HepG2 (cell line): ENCODE results near the gene NOC4L. TPM values are rescaled to one million over a fixed set of nuclear protein-coding genes. Genes with fewer than 3 reads are reported as not detected.

Experiments
- ATAC-seq: fragments of 200-7000 bp; cut with Tn5 transposase; 3 replicates; pipeline ENCODE4 v1.9.1; 2020; ENCODE audit warnings: mild to moderate bottlenecking, moderate library complexity
- BruUV-seq: library from RNA; stranded (reverse); fragments of 400-500 nt; replicated peaks from 2 replicates; lab custom pipeline; 2021; lab: Mats Ljungman, UMichigan
- CTCF ChIA-PET: fragments of 300-600 bp; formaldehyde crosslinking; extraction: SDS; loops from one replicate; lab custom pipeline; 2021; ENCODE audit warnings: low total read pairs, inconsistent platforms, low intra/inter-chr PET ratio; lab: Yijun Ruan, JAX
- POLR2A ChIA-PET: fragments of 350-600 bp; sonication (Branson Sonifier 250); formaldehyde crosslinking; loops from one replicate; lab custom pipeline; 2020; ENCODE audit warnings: antibody characterized with exemption, inconsistent platforms; lab: Yijun Ruan, JAX
- DNase-seq: peaks from one replicate; pipeline ENCODE4 v3.0.0-alpha.2; 2015; ENCODE audit warnings: low spot score
- FAIRE-seq: peaks from 3 replicates; lab custom pipeline; 2011; peaks lifted over from hg19 to GRCh38; lab: Jason Lieb, UNC
- H2AFZ ChIP-seq: one replicate; pipeline ENCODE4 v1.6.1; 2011; ENCODE audit warnings: low read length, inconsistent platforms
- H3K27ac ChIP-seq: fragments of 300-600 bp; 3 replicates; pipeline ENCODE4 v1.8.0; 2011; ENCODE audit warnings: mixed run types, mild to moderate bottlenecking, mixed read lengths, low read length, inconsistent platforms; ENCODE audit not compliant: insufficient read depth; ENCODE audit errors: extremely low read length
- H3K27me3 ChIP-seq, 2 experiments: fragments of 200-600 bp in 1 of 2; 2 replicates in 1 of 2; 3 replicates in 1 of 2; pipeline versions ENCODE4 v1.6.0 to v1.8.0; 2011; ENCODE audit warnings: low read length in 2 of 2, mild to moderate bottlenecking in 2 of 2, moderate library complexity in 2 of 2, inconsistent platforms in 1 of 2; ENCODE audit not compliant: insufficient read depth in 2 of 2, control insufficient read depth in 1 of 2
- H3K36me3 ChIP-seq, 2 experiments: fragments of 200-600 bp in 1 of 2; replicated peaks in 1 of 2; 2 replicates in 1 of 2; 3 replicates in 1 of 2; pipeline versions ENCODE4 v1.5.1 to v1.8.0; 2011; ENCODE audit warnings: low read length in 2 of 2, inconsistent platforms in 1 of 2; ENCODE audit not compliant: insufficient read depth in 2 of 2, control insufficient read depth in 1 of 2
- H3K4me1 ChIP-seq: 2 replicates; pipeline ENCODE4 v1.5.1; 2012; ENCODE audit warnings: low read length, inconsistent platforms; ENCODE audit not compliant: insufficient read depth
- H3K4me2 ChIP-seq: 2 replicates; pipeline ENCODE4 v1.6.0; 2011; ENCODE audit warnings: low read depth, low read length, inconsistent platforms
- H3K4me3 ChIP-seq, 3 experiments: fragments of 200-600 bp in 1 of 3; sonication (generic), shearing (Covaris generic) in 1 of 3; replicated peaks in 1 of 3; 2 replicates each; pipeline ENCODE4 v1.5.1; 2011 to 2016; ENCODE audit warnings: low read length in 3 of 3, inconsistent platforms in 2 of 3, low read depth in 2 of 3, mild to moderate bottlenecking in 2 of 3, control low read depth in 1 of 3, mixed read lengths in 1 of 3; ENCODE audit not compliant: insufficient read depth in 1 of 3
- H3K79me2 ChIP-seq: one replicate; pipeline ENCODE4 v1.6.1; 2011; ENCODE audit warnings: low read length, inconsistent platforms; ENCODE audit not compliant: insufficient read depth
- H3K9ac ChIP-seq: 2 replicates; pipeline ENCODE4 v1.6.0; 2011; ENCODE audit warnings: mild to moderate bottlenecking, low read depth, low read length, inconsistent platforms; ENCODE audit not compliant: insufficient read depth
- H3K9me3 ChIP-seq: 2 replicates; pipeline ENCODE4 v1.5.1; 2012; ENCODE audit warnings: mild to moderate bottlenecking, low read length
- H4K20me1 ChIP-seq: 2 replicates; pipeline ENCODE4 v1.6.0; 2011; ENCODE audit warnings: inconsistent platforms, mild to moderate bottlenecking, low read length, moderate library complexity; ENCODE audit not compliant: insufficient read depth
- AFF4 ChIP-seq: sonication (generic); formaldehyde crosslinking; IDR thresholded peaks from 2 replicates; pipeline ENCODE4 v1.4.0; 2020; ENCODE audit warnings: missing genetic modification reagents
- ATRX ChIP-seq: sonication (generic); formaldehyde crosslinking; IDR thresholded peaks from 2 replicates; pipeline ENCODE4 v1.4.0; 2020; ENCODE audit warnings: missing genetic modification reagents, borderline replicate concordance
- SP2 ChIP-seq: sonication (generic); formaldehyde crosslinking; IDR thresholded peaks from 2 replicates; pipeline ENCODE4 v1.5.1; 2020; ENCODE audit warnings: mild to moderate bottlenecking, missing genetic modification reagents
- ZFP41 ChIP-seq: sonication (generic); formaldehyde crosslinking; IDR thresholded peaks from 2 replicates; pipeline ENCODE4 v1.4.0; 2020; ENCODE audit warnings: mild to moderate bottlenecking, missing genetic modification reagents, borderline replicate concordance
- ZNF3 ChIP-seq: IDR thresholded peaks from 2 replicates; pipeline ENCODE4 v1.7.0; 2017; ENCODE audit warnings: inconsistent platforms
- ZNF431 ChIP-seq: sonication (generic); formaldehyde crosslinking; IDR thresholded peaks from 2 replicates; pipeline ENCODE4 v1.9.0; 2022; ENCODE audit warnings: missing genetic modification reagents, low read depth, mild to moderate bottlenecking, borderline replicate concordance
- WGBS: methylation state at CpG from one replicate; pipeline ENCODE4 v1.1.6; 2017; ENCODE audit warnings: low lambda C conversion rate; 5-methylcytosine and 5-hydroxymethylcytosine counted together
- in situ Hi-C: cut with HindIII; loops from 2 replicates; pipeline ENCODE4 v1.10.0; 2017; ENCODE audit warnings: low pct_unique_long_range_greater_than_20kb; ENCODE audit not compliant: extremely low pct_ligation_motif_present
- intact Hi-C: fragments of 100-400 bp; cut with micrococcal nuclease; formaldehyde crosslinking; loops from one replicate; pipeline ENCODE4 v1.10.0; 2022; ENCODE audit not compliant: unreplicated experiment
- polyA plus RNA-seq, 8 experiments: library from polyadenylated mRNA; depleted of rRNA in 3 of 8; stranded (reverse) in 7 of 8; unstranded in 1 of 8; fragments of >200 nt; fragmentation: Illumina TruSeq in 4 of 8; extraction: Trizol in 4 of 8; gene quantifications; 2 replicates each; pipeline versions ENCODE4 v1.2.1 to v1.2.3, GENCODE V29; 2011 to 2016; ENCODE audit warnings: low read depth in 4 of 8, missing spikeins in 1 of 8, mixed read lengths in 1 of 8; ENCODE audit not compliant: insufficient read depth in 1 of 8
- total RNA-seq, 5 experiments: library from RNA; depleted of rRNA; stranded (reverse); fragments of >200 nt; fragmentation: Illumina TruSeq; extraction: Trizol; gene quantifications; 2 replicates each; pipeline ENCODE4 v1.2.3, GENCODE V29; 2016; ENCODE audit warnings: low read depth in 1 of 5

Gene NOC4L
- total and polyA plus RNA-seq, 2 of the 13 experiments (the other 11 are each of a cell fraction or from before 2014, with no cell fraction given), result 4.3 to 14.6 TPM

DNA sequence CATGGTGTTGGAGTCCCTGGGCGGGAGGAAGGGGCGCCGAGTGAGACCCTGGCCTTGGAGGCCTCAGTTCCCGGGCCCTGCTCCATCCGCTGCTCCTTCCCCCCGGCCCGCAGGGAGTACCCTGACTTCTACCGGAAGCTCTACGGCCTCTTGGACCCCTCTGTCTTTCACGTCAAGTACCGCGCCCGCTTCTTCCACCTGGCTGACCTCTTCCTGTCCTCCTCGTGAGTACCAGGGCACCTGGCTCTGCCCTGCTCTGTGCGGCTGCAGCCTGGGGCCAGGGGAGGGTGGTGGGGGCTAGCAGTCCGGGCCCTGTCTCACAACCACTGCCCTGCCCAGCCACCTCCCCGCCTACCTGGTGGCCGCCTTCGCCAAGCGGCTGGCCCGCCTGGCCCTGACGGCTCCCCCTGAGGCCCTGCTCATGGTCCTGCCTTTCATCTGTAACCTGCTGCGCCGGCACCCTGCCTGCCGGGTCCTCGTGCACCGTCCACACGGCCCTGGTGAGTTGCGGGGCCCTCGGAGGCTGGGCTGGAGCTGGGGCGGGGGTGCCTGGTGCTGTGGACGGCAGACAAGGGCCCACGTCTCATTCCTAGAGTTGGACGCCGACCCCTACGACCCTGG lies 7.0 kb downstream of the NOC4L start:
- TF ChIP-seq AFF4 (CRISPR knock-in tag), result no peak
- TF ChIP-seq ZNF3 (CRISPR knock-in tag), result no peak
- TF ChIP-seq ZFP41, result no peak
- no peak for TF ChIP-seq ZNF431 (CRISPR knock-in tag)
- no peak for TF ChIP-seq SP2 (CRISPR knock-in tag)
- TF ChIP-seq ATRX, result no peak
- TF ChIP-seq, all 625 proteins: peak for 0
- no peak for DNase-seq
- H3K36me3 ChIP-seq, result peaks cover 0 to 2% of the 10 kb centered on the region in 2 experiments; a peak in 1 of 5 replicates
- FAIRE-seq, result no peak
- H3K27me3 ChIP-seq, result no peaks in the 10 kb centered on the region
- intact Hi-C loops (no loop called here), in situ Hi-C loops (no loop called here)
- H3K27ac ChIP-seq, result no peak overlapping the region
- H3K79me2 ChIP-seq, result peaks cover 2% of the 10 kb centered on the region
- no peak overlapping the region for H3K4me2 ChIP-seq
- H2AFZ ChIP-seq, result no peak overlapping the region
- POLR2A ChIA-PET, result no interaction called here
- WGBS, result 98% methylated on average over 25 of the region's 36 CpGs
- no peak overlapping the region for H3K4me3 ChIP-seq
- no peak for ATAC-seq
- BruUV-seq, result no TSS peak
- H4K20me1 ChIP-seq, result peaks cover 3% of the 10 kb centered on the region; the same call in 1 of the 2 replicates
- CTCF ChIA-PET, result no interaction called here
- no peaks in the 10 kb centered on the region for H3K9me3 ChIP-seq
- H3K4me1 ChIP-seq, result peaks cover 14% of the 10 kb centered on the region
- no peak overlapping the region for H3K9ac ChIP-seq
